ENCODE data around the gene NEGR1.

DNA sequence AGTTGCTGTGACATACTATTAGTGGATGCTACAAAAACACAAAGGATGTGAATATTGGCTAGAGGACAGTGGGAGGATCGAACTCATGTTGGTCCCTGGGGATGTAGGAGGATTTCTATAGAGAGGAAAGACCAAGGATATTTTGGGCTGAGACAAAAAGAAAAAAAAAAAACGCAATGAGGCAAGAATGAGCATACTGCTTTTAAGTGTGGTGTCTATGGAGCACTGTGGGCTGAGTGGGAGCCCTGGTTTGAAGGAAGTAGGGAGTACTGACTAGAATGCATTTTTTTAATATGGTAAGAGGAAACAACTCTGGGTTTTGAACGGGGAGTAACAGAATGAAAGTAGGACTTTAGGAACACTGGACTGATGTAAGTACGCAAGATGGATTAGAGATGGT is 450.7 kb downstream of the NEGR1 start:
- TF ChIP-seq, protein P1, sequence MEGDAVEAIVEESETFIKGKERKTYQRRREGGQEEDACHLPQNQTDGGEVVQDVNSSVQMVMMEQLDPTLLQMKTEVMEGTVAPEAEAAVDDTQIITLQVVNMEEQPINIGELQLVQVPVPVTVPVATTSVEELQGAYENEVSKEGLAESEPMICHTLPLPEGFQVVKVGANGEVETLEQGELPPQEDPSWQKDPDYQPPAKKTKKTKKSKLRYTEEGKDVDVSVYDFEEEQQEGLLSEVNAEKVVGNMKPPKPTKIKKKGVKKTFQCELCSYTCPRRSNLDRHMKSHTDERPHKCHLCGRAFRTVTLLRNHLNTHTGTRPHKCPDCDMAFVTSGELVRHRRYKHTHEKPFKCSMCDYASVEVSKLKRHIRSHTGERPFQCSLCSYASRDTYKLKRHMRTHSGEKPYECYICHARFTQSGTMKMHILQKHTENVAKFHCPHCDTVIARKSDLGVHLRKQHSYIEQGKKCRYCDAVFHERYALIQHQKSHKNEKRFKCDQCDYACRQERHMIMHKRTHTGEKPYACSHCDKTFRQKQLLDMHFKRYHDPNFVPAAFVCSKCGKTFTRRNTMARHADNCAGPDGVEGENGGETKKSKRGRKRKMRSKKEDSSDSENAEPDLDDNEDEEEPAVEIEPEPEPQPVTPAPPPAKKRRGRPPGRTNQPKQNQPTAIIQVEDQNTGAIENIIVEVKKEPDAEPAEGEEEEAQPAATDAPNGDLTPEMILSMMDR (IDR thresholded peaks at IDR 0.05), result no peak
- no peak for TF ChIP-seq POLR2AphosphoS5 (IDR thresholded peaks at IDR 0.05)
- no peak for TF ChIP-seq POLR2A (IDR thresholded peaks at IDR 0.05)
- TF ChIP-seq EP300 (IDR thresholded peaks at IDR 0.05), result no peak

Data from stomach (tissue), 4 donors.